ENCODE results near the gene PI4K2A. TPM values are rescaled to one million over a fixed set of nuclear protein-coding genes. Genes with fewer than 3 reads are reported as not detected.

Gene PI4K2A
- total RNA-seq, 1 donor from 2014 or later = 11.9 TPM

- no peak overlapping the region for H2AFZ ChIP-seq (replicated peaks)
- H3K4me1 ChIP-seq = peaks cover 4% of the 10 kb centered on the region
- H3F3A ChIP-seq (ENCODE audit: low read depth) = no peaks in the 10 kb centered on the region
- peaks cover 7% of the 10 kb centered on the region for H4K20me1 ChIP-seq (ENCODE audit: low read depth)
- H3K27me3 ChIP-seq = no peaks in the 10 kb centered on the region
- DNase-seq (ENCODE audit: low spot score) = no peak
- H3K27me3 Mint-ChIP-seq (ENCODE audit: insufficient read depth, low read depth) = peaks cover 3% of the 10 kb centered on the region
- H3K27ac ChIP-seq = no peak overlapping the region
- no peaks in the 10 kb centered on the region for H3K9me3 ChIP-seq (ENCODE audit: low read depth)
- H3K9me3 Mint-ChIP-seq = no peaks in the 10 kb centered on the region
- no peak overlapping the region for H3K4me3 ChIP-seq
- H3K36me3 ChIP-seq = no peaks in the 10 kb centered on the region
- peak overlapping the region; percentile 8 for H3K27ac Mint-ChIP-seq
- no peaks in the 10 kb centered on the region for H3K79me2 ChIP-seq (ENCODE audit: low read depth)
- no peaks in the 10 kb centered on the region for H3K36me3 Mint-ChIP-seq
- TF ChIP-seq EZH2phosphoT487 (IDR thresholded peaks at IDR 0.05) = no peak
- no peak for TF ChIP-seq CTCF (IDR thresholded peaks at IDR 0.05)
- no peak for TF ChIP-seq EZH2 (IDR thresholded peaks at IDR 0.05)
- H3K4me3 Mint-ChIP-seq = no peak overlapping the region
- peaks cover 11% of the 10 kb centered on the region for H3K4me1 Mint-ChIP-seq
- no peak overlapping the region for H3K4me2 ChIP-seq
- no peak overlapping the region for H3K9ac ChIP-seq
Observed at GRCh38 chr10:97607095-97607636, 33.3 kb upstream of the PI4K2A start.

- H3K9ac ChIP-seq = no peak overlapping the region
- no peak overlapping the region for H3K4me3 Mint-ChIP-seq
- H3K27me3 ChIP-seq = no peaks in the 10 kb centered on the region
- no peaks in the 10 kb centered on the region for H3K36me3 Mint-ChIP-seq
- TF ChIP-seq CTCF (IDR thresholded peaks at IDR 0.05) = no peak
- TF ChIP-seq EZH2phosphoT487 (IDR thresholded peaks at IDR 0.05) = no peak
- TF ChIP-seq EZH2 (IDR thresholded peaks at IDR 0.05) = no peak
- H3K9me3 Mint-ChIP-seq = no peaks in the 10 kb centered on the region
- H3K27ac Mint-ChIP-seq = no peak overlapping the region
- peaks cover 7% of the 10 kb centered on the region for H4K20me1 ChIP-seq (ENCODE audit: low read depth)
- no peak overlapping the region for H3K4me2 ChIP-seq
- no peak overlapping the region for H3K27ac ChIP-seq
- H3K4me1 ChIP-seq = peaks cover 4% of the 10 kb centered on the region
- no peaks in the 10 kb centered on the region for H3K79me2 ChIP-seq (ENCODE audit: low read depth)
- H3K4me1 Mint-ChIP-seq = peaks cover 11% of the 10 kb centered on the region
- no peak overlapping the region for H2AFZ ChIP-seq (replicated peaks)
- no peaks in the 10 kb centered on the region for H3K36me3 ChIP-seq
- no peaks in the 10 kb centered on the region for H3K9me3 ChIP-seq (ENCODE audit: low read depth)
- no peak overlapping the region for H3K4me3 ChIP-seq
- H3K27me3 Mint-ChIP-seq (ENCODE audit: insufficient read depth, low read depth) = no peaks in the 10 kb centered on the region
- DNase-seq (ENCODE audit: low spot score) = no peak
- H3F3A ChIP-seq (ENCODE audit: low read depth) = no peaks in the 10 kb centered on the region
Observed at GRCh38 chr10:97608991-97609561, 31.4 kb upstream of the PI4K2A start.

GRCh38 chr10:97611473-97611872, 29.0 kb upstream of the PI4K2A start:
- no peak for TF ChIP-seq EZH2phosphoT487 (IDR thresholded peaks at IDR 0.05)
- TF ChIP-seq EZH2 (IDR thresholded peaks at IDR 0.05) = no peak
- TF ChIP-seq CTCF (IDR thresholded peaks at IDR 0.05) = no peak
- H3K27ac ChIP-seq = no peak overlapping the region
- Mint-ChIP-seq H3K27me3 (ENCODE audit: insufficient read depth, low read depth) (no peaks in the 10 kb centered on the region), H3K36me3 (peaks cover 5% of the 10 kb centered on the region), H3K4me3 (no peak overlapping the region), H3K27ac (no peak overlapping the region), H3K4me1 (peaks cover 8% of the 10 kb centered on the region), H3K9me3 (no peaks in the 10 kb centered on the region)
- no peaks in the 10 kb centered on the region for H3K9me3 ChIP-seq (ENCODE audit: low read depth)
- peaks cover 4% of the 10 kb centered on the region for H3K4me1 ChIP-seq
- no peaks in the 10 kb centered on the region for H3K27me3 ChIP-seq
- no peak overlapping the region for H3K4me3 ChIP-seq
- no peaks in the 10 kb centered on the region for H3F3A ChIP-seq (ENCODE audit: low read depth)
- no peak overlapping the region for H3K4me2 ChIP-seq
- H4K20me1 ChIP-seq (ENCODE audit: low read depth) = peaks cover 7% of the 10 kb centered on the region
- no peaks in the 10 kb centered on the region for H3K36me3 ChIP-seq
- H3K79me2 ChIP-seq (ENCODE audit: low read depth) = no peaks in the 10 kb centered on the region
- no peak for DNase-seq (ENCODE audit: low spot score)
- no peak overlapping the region for H2AFZ ChIP-seq (replicated peaks)
- H3K9ac ChIP-seq = no peak overlapping the region

All from neural progenitor cell (in vitro differentiated cells).